ENCODE results near the gene NRM.

The NRM gene

GRCh38 chr6:30735668-30736314 lies 45.0 kb upstream of the NRM start:
- TF ChIP-seq PPARA (CRISPR knock-in tag; IDR thresholded peaks at IDR 0.05; ENCODE audit: borderline replicate concordance) (no peak), BACH2 (CRISPR knock-in tag; IDR thresholded peaks at IDR 0.05; ENCODE audit: borderline replicate concordance) (no peak), ZFP3 (CRISPR knock-in tag; IDR thresholded peaks at IDR 0.05) (no peak), GLIS3 (CRISPR knock-in tag; IDR thresholded peaks at IDR 0.05) (no peak), ISL1 (CRISPR knock-in tag; IDR thresholded peaks at IDR 0.05) (no peak), POU6F1 (CRISPR knock-in tag; IDR thresholded peaks at IDR 0.05; ENCODE audit: borderline replicate concordance, low read depth) (no peak), PATZ1 (CRISPR knock-in tag; IDR thresholded peaks at IDR 0.05; ENCODE audit: borderline replicate concordance) (no peak), TSHZ2 (CRISPR knock-in tag; IDR thresholded peaks at IDR 0.05) (no peak), CSRNP3 (CRISPR knock-in tag; IDR thresholded peaks at IDR 0.05) (no peak)
- no peak for ATAC-seq

- no peak for TF ChIP-seq ARNTL (CRISPR knock-in tag; IDR thresholded peaks at IDR 0.05; ENCODE audit: borderline replicate concordance, low read depth)
- TF ChIP-seq CSDC2 (CRISPR knock-in tag; IDR thresholded peaks at IDR 0.05): no peak
- no peak for TF ChIP-seq TCF4 (CRISPR knock-in tag; IDR thresholded peaks at IDR 0.05; ENCODE audit: borderline replicate concordance)
- TF ChIP-seq TOX (CRISPR knock-in tag; IDR thresholded peaks at IDR 0.05; ENCODE audit: borderline replicate concordance): no peak
- no peak for TF ChIP-seq POU6F1 (CRISPR knock-in tag; IDR thresholded peaks at IDR 0.05; ENCODE audit: borderline replicate concordance, low read depth)
- no peak for ATAC-seq
Observed at GRCh38 chr6:30732237-30732943, 41.6 kb upstream of the NRM start.

- peak; percentile 1; the same call in 1 of the 3 replicates for ATAC-seq
- TF ChIP-seq TOX (CRISPR knock-in tag; IDR thresholded peaks at IDR 0.05; ENCODE audit: borderline replicate concordance) (no peak), ISL1 (CRISPR knock-in tag; IDR thresholded peaks at IDR 0.05) (no peak), CSDC2 (CRISPR knock-in tag; IDR thresholded peaks at IDR 0.05) (no peak), ZFP3 (CRISPR knock-in tag; IDR thresholded peaks at IDR 0.05) (0 out of 2 replicates have a peak, but pooled peaks have one; percentile 10), ZNF565 (CRISPR knock-in tag; conservative IDR thresholded peaks at IDR 0.05; ENCODE audit: low read depth) (no peak), PATZ1 (CRISPR knock-in tag; IDR thresholded peaks at IDR 0.05; ENCODE audit: borderline replicate concordance) (no peak)
Observed at GRCh38 chr6:30730601-30731435, 40.0 kb upstream of the NRM start.

Measured in SK-N-SH treated with all-trans-retinoic acid at 6 μM for 48 hours (cell line).